HepG2 (cell line): ENCODE measurements around the gene CPT1A. TPM values are rescaled to one million over a fixed set of nuclear protein-coding genes. Genes with fewer than 3 reads are reported as not detected.

Source experiments
- ATAC-seq: fragments of 200-7000 bp; cut with Tn5 transposase; 3 replicates; pipeline ENCODE4 v1.9.1; 2020; ENCODE audit warnings: mild to moderate bottlenecking, moderate library complexity
- BruUV-seq: library from RNA; stranded (reverse); fragments of 400-500 nt; replicated peaks from 2 replicates; lab custom pipeline; 2021; lab: Mats Ljungman, UMichigan
- CTCF ChIA-PET: fragments of 300-600 bp; formaldehyde crosslinking; extraction: SDS; loops from one replicate; lab custom pipeline; 2021; ENCODE audit warnings: low total read pairs, inconsistent platforms, low intra/inter-chr PET ratio; lab: Yijun Ruan, JAX
- POLR2A ChIA-PET: fragments of 350-600 bp; sonication (Branson Sonifier 250); formaldehyde crosslinking; loops from one replicate; lab custom pipeline; 2020; ENCODE audit warnings: antibody characterized with exemption, inconsistent platforms; lab: Yijun Ruan, JAX
- DNase-seq: peaks from one replicate; pipeline ENCODE4 v3.0.0-alpha.2; 2015; ENCODE audit warnings: low spot score
- FAIRE-seq: peaks from 3 replicates; lab custom pipeline; 2011; peaks lifted over from hg19 to GRCh38; lab: Jason Lieb, UNC
- H2AFZ ChIP-seq: one replicate; pipeline ENCODE4 v1.6.1; 2011; ENCODE audit warnings: low read length, inconsistent platforms
- H3K27ac ChIP-seq: fragments of 300-600 bp; 3 replicates; pipeline ENCODE4 v1.8.0; 2011; ENCODE audit warnings: mixed run types, mild to moderate bottlenecking, mixed read lengths, low read length, inconsistent platforms; ENCODE audit not compliant: insufficient read depth; ENCODE audit errors: extremely low read length
- H3K27me3 ChIP-seq, 2 experiments: fragments of 200-600 bp in 1 of 2; 2 replicates in 1 of 2; 3 replicates in 1 of 2; pipeline versions ENCODE4 v1.6.0 to v1.8.0; 2011; ENCODE audit warnings: low read length in 2 of 2, mild to moderate bottlenecking in 2 of 2, moderate library complexity in 2 of 2, inconsistent platforms in 1 of 2; ENCODE audit not compliant: insufficient read depth in 2 of 2, control insufficient read depth in 1 of 2
- H3K36me3 ChIP-seq, 2 experiments: fragments of 200-600 bp in 1 of 2; replicated peaks in 1 of 2; 2 replicates in 1 of 2; 3 replicates in 1 of 2; pipeline versions ENCODE4 v1.5.1 to v1.8.0; 2011; ENCODE audit warnings: low read length in 2 of 2, inconsistent platforms in 1 of 2; ENCODE audit not compliant: insufficient read depth in 2 of 2, control insufficient read depth in 1 of 2
- H3K4me1 ChIP-seq: 2 replicates; pipeline ENCODE4 v1.5.1; 2012; ENCODE audit warnings: low read length, inconsistent platforms; ENCODE audit not compliant: insufficient read depth
- H3K4me2 ChIP-seq: 2 replicates; pipeline ENCODE4 v1.6.0; 2011; ENCODE audit warnings: low read depth, low read length, inconsistent platforms
- H3K4me3 ChIP-seq, 3 experiments: fragments of 200-600 bp in 1 of 3; sonication (generic), shearing (Covaris generic) in 1 of 3; replicated peaks in 1 of 3; 2 replicates each; pipeline ENCODE4 v1.5.1; 2011 to 2016; ENCODE audit warnings: low read length in 3 of 3, inconsistent platforms in 2 of 3, low read depth in 2 of 3, mild to moderate bottlenecking in 2 of 3, control low read depth in 1 of 3, mixed read lengths in 1 of 3; ENCODE audit not compliant: insufficient read depth in 1 of 3
- H3K79me2 ChIP-seq: one replicate; pipeline ENCODE4 v1.6.1; 2011; ENCODE audit warnings: low read length, inconsistent platforms; ENCODE audit not compliant: insufficient read depth
- H3K9ac ChIP-seq: 2 replicates; pipeline ENCODE4 v1.6.0; 2011; ENCODE audit warnings: mild to moderate bottlenecking, low read depth, low read length, inconsistent platforms; ENCODE audit not compliant: insufficient read depth
- H3K9me3 ChIP-seq: 2 replicates; pipeline ENCODE4 v1.5.1; 2012; ENCODE audit warnings: mild to moderate bottlenecking, low read length
- H4K20me1 ChIP-seq: 2 replicates; pipeline ENCODE4 v1.6.0; 2011; ENCODE audit warnings: inconsistent platforms, mild to moderate bottlenecking, low read length, moderate library complexity; ENCODE audit not compliant: insufficient read depth
- EED ChIP-seq: sonication (generic); formaldehyde crosslinking; IDR thresholded peaks from 2 replicates; pipeline ENCODE4 v1.5.0; 2020; ENCODE audit warnings: mild to moderate bottlenecking, missing genetic modification reagents
- RBFOX2 ChIP-seq: fragments of 200-400 bp; formaldehyde crosslinking; IDR thresholded peaks from 2 replicates; pipeline ENCODE4 v1.6.1; 2017; ENCODE audit warnings: low read depth, mild to moderate bottlenecking, low read length
- RXRB ChIP-seq: IDR thresholded peaks from 2 replicates; pipeline ENCODE4 v1.6.1; 2016; ENCODE audit warnings: borderline replicate concordance, missing genetic modification reagents, missing compliant biosample characterization
- SOX6 ChIP-seq, 2 experiments: fragments of 450-650 bp in 1 of 2; sonication (generic) in 1 of 2; formaldehyde crosslinking in 1 of 2; IDR thresholded peaks; 2 replicates each; pipeline versions ENCODE4 v1.4.0 to v1.6.1; 2017 to 2020; ENCODE audit warnings: antibody characterized with exemption in 1 of 2, mild to moderate bottlenecking in 1 of 2, missing genetic modification reagents in 1 of 2
- TBX2 ChIP-seq: sonication (generic); formaldehyde crosslinking; IDR thresholded peaks from 2 replicates; pipeline ENCODE4 v1.5.0; 2020; ENCODE audit warnings: missing genetic modification reagents, mild to moderate bottlenecking, borderline replicate concordance
- ZNF382 ChIP-seq: sonication (generic); formaldehyde crosslinking; IDR thresholded peaks from 2 replicates; pipeline ENCODE4 v1.5.0; 2020; ENCODE audit warnings: missing genetic modification reagents, mild to moderate bottlenecking, borderline replicate concordance
- ZNF674 ChIP-seq: sonication (generic); formaldehyde crosslinking; IDR thresholded peaks from 2 replicates; pipeline ENCODE4 v1.5.0; 2020; ENCODE audit warnings: low read depth, mild to moderate bottlenecking, missing genetic modification reagents
- WGBS: methylation state at CpG from one replicate; pipeline ENCODE4 v1.1.6; 2017; ENCODE audit warnings: low lambda C conversion rate; 5-methylcytosine and 5-hydroxymethylcytosine counted together
- in situ Hi-C: cut with HindIII; loops from 2 replicates; pipeline ENCODE4 v1.10.0; 2017; ENCODE audit warnings: low pct_unique_long_range_greater_than_20kb; ENCODE audit not compliant: extremely low pct_ligation_motif_present
- intact Hi-C: fragments of 100-400 bp; cut with micrococcal nuclease; formaldehyde crosslinking; loops from one replicate; pipeline ENCODE4 v1.10.0; 2022; ENCODE audit not compliant: unreplicated experiment
- polyA plus RNA-seq, 8 experiments: library from polyadenylated mRNA; depleted of rRNA in 3 of 8; stranded (reverse) in 7 of 8; unstranded in 1 of 8; fragments of >200 nt; fragmentation: Illumina TruSeq in 4 of 8; extraction: Trizol in 4 of 8; gene quantifications; 2 replicates each; pipeline versions ENCODE4 v1.2.1 to v1.2.3, GENCODE V29; 2011 to 2016; ENCODE audit warnings: low read depth in 4 of 8, missing spikeins in 1 of 8, mixed read lengths in 1 of 8; ENCODE audit not compliant: insufficient read depth in 1 of 8
- total RNA-seq, 5 experiments: library from RNA; depleted of rRNA; stranded (reverse); fragments of >200 nt; fragmentation: Illumina TruSeq; extraction: Trizol; gene quantifications; 2 replicates each; pipeline ENCODE4 v1.2.3, GENCODE V29; 2016; ENCODE audit warnings: low read depth in 1 of 5
- TF ChIP-seq, protein P1 (sequence below): sonication (generic); formaldehyde crosslinking; IDR thresholded peaks from 2 replicates; pipeline ENCODE4 v1.5.1; 2020; ENCODE audit warnings: mild to moderate bottlenecking, missing genetic modification reagents, moderate library complexity
- TF ChIP-seq, protein P2 (sequence below): sonication (generic); formaldehyde crosslinking; IDR thresholded peaks from 2 replicates; pipeline ENCODE4 v1.4.0; 2020; ENCODE audit warnings: mild to moderate bottlenecking, missing genetic modification reagents
- TF ChIP-seq, protein P3 (sequence below): sonication (generic); formaldehyde crosslinking; IDR thresholded peaks from 2 replicates; pipeline ENCODE4 v1.4.0; 2020; ENCODE audit warnings: mild to moderate bottlenecking, missing genetic modification reagents

CPT1A gene
- total and polyA plus RNA-seq, 2 of the 13 experiments (the other 11 are each of a cell fraction or from before 2014, with no cell fraction given): 7.0 to 7.1 TPM

DNA sequence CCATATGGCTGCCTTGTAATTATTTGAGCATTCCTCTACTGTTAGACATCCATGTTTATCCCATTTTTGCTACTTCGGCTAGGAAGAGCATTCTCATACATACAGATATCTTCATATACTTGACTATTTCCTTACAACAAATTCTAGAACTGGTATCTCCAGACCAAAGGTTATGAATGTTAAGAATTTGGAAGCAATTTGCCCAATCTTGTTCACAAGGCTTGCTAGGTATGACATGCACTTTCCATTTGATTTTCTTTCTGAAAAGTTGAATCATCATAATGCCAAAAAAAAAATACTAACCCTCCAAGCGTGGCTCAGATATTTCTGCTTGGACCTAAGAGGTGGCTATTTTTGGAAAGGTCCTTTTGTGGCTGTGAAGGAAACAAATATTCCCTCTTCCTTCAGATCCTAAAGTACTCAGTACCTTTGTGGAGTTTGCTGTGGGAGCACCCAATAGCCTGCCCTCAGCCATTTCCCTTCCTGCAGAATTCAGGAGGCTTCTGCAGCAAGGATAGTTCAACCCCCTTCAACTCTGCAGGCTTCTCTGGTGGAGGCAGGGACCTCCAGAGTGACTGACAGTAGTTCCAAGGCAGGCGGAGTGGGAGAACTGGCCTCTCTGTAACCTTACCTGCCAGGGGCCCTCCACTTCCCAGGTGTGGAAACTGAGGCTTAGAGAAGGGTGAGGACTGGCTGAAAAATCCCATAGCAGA lies 22.0 kb upstream of the CPT1A start (continued):
- TF ChIP-seq, protein P1, sequence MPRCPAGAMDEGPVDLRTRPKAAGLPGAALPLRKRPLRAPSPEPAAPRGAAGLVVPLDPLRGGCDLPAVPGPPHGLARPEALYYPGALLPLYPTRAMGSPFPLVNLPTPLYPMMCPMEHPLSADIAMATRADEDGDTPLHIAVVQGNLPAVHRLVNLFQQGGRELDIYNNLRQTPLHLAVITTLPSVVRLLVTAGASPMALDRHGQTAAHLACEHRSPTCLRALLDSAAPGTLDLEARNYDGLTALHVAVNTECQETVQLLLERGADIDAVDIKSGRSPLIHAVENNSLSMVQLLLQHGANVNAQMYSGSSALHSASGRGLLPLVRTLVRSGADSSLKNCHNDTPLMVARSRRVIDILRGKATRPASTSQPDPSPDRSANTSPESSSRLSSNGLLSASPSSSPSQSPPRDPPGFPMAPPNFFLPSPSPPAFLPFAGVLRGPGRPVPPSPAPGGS (CRISPR knock-in tag): no peak
- TF ChIP-seq ZNF674 (CRISPR knock-in tag) (no peak), RBFOX2 (no peak)
- TF ChIP-seq, protein P2, sequence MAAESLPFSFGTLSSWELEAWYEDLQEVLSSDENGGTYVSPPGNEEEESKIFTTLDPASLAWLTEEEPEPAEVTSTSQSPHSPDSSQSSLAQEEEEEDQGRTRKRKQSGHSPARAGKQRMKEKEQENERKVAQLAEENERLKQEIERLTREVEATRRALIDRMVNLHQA (CRISPR knock-in tag): no peak

DNA sequence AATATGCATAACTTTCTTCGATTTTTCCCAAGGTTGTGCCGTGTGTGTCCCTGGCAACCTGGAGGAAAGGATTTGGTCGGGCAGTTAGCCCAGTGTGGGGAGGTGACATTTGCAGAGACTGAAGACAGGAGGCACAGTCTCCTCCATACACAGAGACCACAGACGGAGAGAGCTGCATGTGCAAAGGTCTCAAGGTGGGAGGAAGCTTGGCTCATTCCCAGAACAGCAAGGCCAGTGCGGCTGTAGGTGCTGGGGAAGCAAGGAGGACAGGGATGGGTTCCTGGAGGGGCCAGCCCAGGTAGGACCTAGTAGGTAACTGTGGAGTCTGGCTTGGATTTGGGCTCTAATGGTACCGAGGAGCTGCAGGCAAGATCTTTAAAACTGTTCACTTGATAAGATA lies 20.7 kb upstream of the CPT1A start:
- Histone ChIP-seq H3K27me3 (peaks cover 0 to 8% of the 10 kb centered on the region in 2 experiments; a peak in 1 of 5 replicates), H3K79me2 (no peaks in the 10 kb centered on the region), H3K9ac (no peak overlapping the region), H3K9me3 (peaks cover 9% of the 10 kb centered on the region), H3K4me3 (no peak overlapping the region), H4K20me1 (no peaks in the 10 kb centered on the region), H2AFZ (no peak overlapping the region), H3K4me2 (peak overlapping the region; percentile 58; the same call in 1 of the 2 replicates), H3K36me3 (no peaks in the 10 kb centered on the region), H3K4me1 (peaks cover 24% of the 10 kb centered on the region), H3K27ac (no peak overlapping the region)
- BruUV-seq: no TSS peak
- WGBS: 11% methylated on average over 6 of the region's 6 CpGs
- CTCF ChIA-PET: no interaction called here
- ATAC-seq (no peak), FAIRE-seq (no peak), DNase-seq (no peak)
- POLR2A ChIA-PET: no interaction called here
- in situ Hi-C loops (no loop called here), intact Hi-C loops (no loop called here)
- TF ChIP-seq EED (CRISPR knock-in tag) (0 out of 2 replicates have a peak, but pooled peaks have one; percentile 34), ZNF382 (CRISPR knock-in tag) (no peak), TBX2 (CRISPR knock-in tag) (0 out of 2 replicates have a peak, but pooled peaks have one; percentile 30), RXRB (CRISPR knock-in tag) (0 out of 2 replicates have a peak, but pooled peaks have one; percentile 13), SOX6 (IDR thresholded peaks at IDR 0.05) (no peak), SOX6 (CRISPR knock-in tag; IDR thresholded peaks at IDR 0.05) (0 out of 2 replicates have a peak, but pooled peaks have one; percentile 30)
- TF ChIP-seq, protein P3, sequence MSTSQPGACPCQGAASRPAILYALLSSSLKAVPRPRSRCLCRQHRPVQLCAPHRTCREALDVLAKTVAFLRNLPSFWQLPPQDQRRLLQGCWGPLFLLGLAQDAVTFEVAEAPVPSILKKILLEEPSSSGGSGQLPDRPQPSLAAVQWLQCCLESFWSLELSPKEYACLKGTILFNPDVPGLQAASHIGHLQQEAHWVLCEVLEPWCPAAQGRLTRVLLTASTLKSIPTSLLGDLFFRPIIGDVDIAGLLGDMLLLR (CRISPR knock-in tag): no peak
